Stimulated activated CD4-positive, alpha-beta T cell treated with anti-CD3 and anti-CD28 coated beads, Interleukin-4, amount 100 ng/mL, for 48 hours (primary cell): ENCODE measurements around the gene SPDYE6.
"Not testable (repeated sequence)": the region's sequence is repeated elsewhere in the genome, so short reads cannot be mapped to it uniquely, and the experiment has no call there.

Experiments used
- DNase-seq, 2 donors: peaks; one replicate each; pipeline ENCODE4 v3.0.0-alpha.2; 2020; ENCODE audit warnings: low read depth in 2 of 2

The SPDYE6 gene

GRCh38 chr7:102317231-102318059 is 38.8 kb downstream of the SPDYE6 start:
- no peak for DNase-seq

GRCh38 chr7:102313997-102314780 is 42.1 kb downstream of the SPDYE6 start:
- no peak for DNase-seq

DNA sequence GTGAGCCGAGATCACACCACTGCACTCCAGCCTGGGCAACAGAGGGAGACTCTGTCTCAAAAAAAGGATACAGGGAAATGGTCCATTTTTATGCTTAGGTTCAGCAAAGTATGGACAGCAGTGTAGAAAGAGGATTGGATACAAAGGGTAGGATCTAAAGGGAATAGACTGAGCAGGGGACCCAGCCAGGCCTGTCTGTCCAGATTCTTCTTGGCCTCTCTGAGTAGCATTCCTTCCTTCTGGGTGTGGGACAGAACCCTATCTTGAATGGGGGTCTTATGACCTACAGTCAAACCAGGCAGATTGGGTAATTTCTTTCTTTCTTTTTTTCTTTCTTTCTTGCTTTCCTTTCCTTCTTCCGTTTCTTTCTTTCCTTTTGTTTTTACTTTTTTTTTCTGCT is 43.9 kb downstream of the SPDYE6 start:
- no peak for DNase-seq

DNA sequence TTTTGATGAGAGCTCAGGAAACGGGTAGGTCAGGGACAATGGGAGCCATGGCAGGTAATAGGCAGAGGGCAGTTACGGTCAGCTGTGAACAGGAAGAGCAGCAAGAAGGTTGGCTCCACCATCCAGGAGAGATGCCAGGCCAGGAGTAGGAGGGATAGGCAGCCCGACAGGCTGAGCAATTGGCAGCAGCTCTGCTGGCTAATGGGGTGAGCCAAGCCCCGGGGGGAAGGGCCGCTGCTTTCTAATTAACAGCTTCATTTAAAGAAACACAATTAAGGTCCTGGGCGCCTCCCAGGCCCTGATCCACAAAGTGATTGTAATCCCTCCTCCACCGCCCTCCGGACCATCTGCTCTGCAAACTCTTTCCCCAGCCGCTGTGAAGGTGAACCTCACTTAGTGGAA is 45.8 kb downstream of the SPDYE6 start:
- DNase-seq = no peak

- no peak for DNase-seq
Measured at GRCh38 chr7:102306916-102307677, 49.1 kb downstream of the SPDYE6 start.

DNA sequence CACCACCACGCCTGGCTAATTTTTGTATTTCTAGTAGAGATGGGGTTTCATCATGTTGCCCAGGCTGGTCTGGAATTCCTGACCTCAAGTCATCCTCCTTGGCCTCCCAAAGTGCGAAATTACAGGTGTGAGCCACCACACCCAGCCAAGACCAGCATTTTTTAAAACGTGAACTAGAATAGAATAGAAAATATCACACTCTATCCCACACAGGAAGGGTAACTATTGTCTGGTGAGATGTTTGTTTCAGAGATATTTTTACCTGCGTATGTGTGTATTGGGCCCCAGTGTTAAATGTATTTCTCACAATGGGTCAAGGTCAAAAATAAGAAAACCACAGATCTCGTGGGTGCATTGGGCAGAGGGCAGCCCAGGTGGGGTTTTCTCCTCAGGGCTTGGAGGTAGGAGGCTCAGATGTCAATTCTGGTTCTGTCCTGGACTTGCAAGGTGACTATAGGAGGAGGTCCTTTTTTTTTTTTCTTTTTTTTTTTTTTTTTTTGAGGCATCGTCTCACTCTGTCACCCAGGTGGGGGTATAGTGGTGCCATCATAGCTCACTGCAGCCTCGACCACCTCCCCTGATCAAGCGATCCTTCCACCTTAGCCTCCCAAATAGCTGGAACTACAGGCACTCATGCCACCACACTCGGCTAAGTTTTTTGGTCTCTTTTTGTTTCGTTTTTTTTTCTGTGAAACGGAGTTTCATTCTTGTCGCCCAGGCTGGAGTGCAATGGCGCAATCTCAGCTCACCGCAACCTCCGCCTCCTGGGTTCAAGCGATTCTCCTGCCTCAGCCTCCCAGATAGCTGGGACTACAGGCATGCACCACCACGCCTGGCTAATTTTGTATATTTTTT is 50.6 kb downstream of the SPDYE6 start:
- no peak for DNase-seq

DNA sequence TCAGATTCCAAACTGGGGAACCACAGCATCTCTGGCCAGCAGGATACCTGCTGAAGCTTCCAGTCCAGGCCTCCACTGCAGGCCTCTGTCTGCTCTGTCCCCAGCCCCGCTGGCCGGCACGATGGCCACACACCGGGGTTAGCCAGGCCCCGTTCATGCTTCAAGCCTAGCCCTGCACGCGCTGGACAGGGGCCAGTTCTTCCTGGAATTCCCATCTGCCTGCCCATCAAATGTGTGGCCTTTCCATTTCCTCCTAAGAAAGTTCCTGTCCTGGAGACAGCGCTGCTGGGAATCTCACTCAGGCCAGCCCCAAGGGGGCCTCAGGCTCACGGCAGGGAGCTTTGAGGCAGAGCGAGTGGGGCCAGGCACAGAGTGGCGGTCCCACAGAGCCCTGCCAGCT is 51.6 kb downstream of the SPDYE6 start:
- no peak for DNase-seq

DNA sequence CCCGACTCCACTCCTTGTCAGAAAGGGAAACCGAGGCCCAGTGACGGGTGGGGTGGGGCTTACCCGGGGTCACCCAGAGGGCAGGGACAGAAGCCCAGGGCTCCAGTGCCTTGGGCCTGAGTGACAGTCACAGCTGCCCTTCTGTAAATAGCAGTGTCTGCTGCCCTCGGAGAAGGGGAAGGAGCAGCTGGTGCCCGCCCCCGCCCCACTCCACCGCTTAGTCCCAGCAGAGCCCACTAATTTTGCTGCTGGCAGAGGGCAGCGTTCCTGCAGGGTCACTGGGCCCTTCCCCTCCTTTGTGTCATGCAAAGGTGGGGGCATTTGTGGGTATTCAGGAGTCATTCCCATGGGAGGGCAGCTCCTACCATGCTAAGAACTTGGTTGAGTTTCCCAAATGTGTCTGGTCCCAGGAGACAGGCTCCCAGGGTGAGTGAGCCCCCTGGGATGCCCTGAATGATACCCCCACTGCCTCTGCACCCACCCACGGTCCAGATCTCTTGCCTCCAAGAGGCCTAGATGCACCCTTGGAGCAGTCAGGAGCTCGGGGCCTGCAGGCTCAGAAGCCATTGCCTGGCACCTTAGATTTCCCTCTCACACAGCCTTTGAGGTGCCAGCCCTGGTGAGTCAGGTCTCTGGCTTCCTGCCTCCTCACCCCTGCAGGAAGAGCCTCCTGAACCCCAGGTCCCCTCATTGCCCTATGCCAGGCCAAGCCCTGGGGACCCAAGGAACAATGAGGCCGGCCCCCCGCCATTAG is 52.4 kb downstream of the SPDYE6 start:
- DNase-seq = no peak

DNA sequence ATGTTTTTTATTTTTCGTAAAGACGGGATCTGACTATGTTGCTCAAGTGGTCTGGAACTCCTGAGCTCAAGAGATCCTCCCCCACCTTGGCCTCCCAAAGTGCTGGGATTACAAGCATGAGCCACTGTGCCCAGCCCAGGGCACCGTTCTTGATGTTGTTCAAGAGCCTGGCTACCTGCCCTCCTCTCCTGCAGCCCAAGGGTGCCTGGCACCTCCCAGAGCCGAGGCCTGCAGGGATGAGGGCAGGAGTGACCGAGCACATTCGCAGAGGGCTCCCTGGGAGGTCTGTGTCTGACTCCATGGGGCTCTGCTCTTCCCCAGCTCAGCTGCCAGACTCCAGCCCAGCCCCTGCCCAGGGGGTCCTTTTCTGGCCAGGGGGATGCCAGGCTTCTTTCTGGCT is 54.2 kb downstream of the SPDYE6 start:
- no peak for DNase-seq

- DNase-seq = not testable (repeated sequence)
Measured at GRCh38 chr7:102301367-102301766, 54.9 kb downstream of the SPDYE6 start.

DNA sequence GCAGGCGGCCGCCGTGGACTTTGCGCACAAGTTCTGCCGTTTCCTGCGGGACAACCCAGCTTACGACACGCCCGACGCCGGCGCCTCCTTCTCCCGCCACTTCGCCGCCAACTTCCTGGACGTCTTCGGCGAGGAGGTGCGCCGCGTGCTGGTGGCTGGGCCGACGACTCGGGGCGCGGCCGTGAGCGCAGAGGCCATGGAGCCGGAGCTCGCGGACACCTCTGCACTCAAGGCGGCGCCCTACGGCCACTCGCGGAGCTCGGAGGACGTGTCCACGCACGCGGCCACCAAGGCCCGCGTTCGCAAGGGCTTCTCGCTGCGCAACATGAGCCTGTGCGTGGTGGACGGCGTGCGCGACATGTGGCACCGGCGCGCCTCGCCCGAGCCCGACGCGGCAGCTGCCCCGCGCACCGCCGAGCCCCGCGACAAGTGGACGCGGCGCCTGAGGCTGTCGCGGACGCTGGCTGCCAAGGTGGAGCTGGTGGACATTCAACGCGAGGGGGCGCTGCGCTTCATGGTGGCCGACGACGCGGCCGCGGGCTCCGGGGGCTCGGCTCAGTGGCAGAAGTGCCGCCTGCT is 55.5 kb downstream of the SPDYE6 start:
- DNase-seq = no peak

- no peak for DNase-seq
Measured at GRCh38 chr7:102297487-102298218, 58.6 kb downstream of the SPDYE6 start.

DNA sequence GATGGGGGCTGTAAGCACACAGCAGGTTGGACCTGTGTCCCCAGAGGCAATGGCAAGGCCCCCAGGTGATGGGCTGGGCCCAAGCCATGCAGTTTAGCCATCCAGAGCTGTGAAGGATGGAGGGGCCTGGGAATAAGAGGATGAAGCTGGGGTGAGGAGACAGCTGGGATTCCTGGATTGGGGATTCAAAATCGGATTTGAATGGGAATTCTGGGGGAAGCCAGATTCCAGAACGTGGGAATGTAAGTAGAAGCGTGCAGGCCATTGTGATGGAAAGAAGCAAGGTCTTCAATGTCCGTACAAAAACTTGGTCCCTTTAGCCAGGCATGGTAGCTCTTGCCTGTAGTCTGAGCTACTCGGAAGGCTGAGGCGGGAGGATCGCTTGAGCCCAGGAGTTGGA is 59.7 kb downstream of the SPDYE6 start:
- no peak for DNase-seq

GRCh38 chr7:102296179-102296438 is 60.1 kb downstream of the SPDYE6 start:
- DNase-seq = no peak
